ENCODE measurements around the gene SMAD6.

Gene SMAD6

DNA sequence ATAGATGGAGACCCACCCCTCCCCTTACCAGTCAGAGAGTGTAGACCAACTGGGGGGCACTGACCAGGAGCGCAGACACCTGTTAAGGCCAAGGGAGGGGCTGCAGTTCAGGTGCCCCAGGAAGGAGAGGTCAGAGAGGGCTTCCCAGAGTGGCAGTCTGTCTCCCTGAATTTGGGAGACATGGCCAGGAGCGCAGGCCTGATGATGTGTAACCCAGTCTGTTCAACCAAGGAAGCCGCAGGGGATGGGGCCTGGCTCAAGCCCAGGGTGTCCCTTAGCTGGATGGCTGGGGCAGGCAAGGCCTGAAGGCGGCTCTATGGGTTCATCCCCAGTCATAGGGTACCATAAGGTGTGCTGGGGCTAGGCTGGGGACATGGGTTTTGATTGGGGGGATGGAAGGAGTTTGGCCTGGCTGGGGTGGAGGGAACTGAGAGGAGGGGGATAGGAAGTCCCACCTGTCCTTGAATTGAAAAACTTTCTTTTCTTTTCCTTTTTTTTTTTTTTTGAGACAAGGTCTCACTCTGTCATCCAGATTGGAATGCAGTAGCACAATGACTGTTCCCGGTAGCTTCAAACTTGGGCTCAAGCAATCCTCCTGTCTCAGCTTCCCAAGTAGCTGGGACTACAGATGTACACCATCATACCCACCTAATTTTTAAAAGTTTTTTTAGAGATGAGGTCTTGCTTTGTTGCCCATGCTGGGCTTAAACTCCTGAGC lies 75.7 kb downstream of the SMAD6 start:
- Histone ChIP-seq H3K27ac (ENCODE audit: low read length) (no peak overlapping the region), H3K9me2 (replicated peaks; ENCODE audit: insufficient read depth, low read length) (no peaks in the 10 kb centered on the region), H3K4me1 (ENCODE audit: low read length) (no peaks in the 10 kb centered on the region), H3K9ac (ENCODE audit: low read length) (no peak overlapping the region), H3K9me3 (replicated peaks; ENCODE audit: insufficient read depth, low read length) (no peaks in the 10 kb centered on the region), H4K20me1 (ENCODE audit: insufficient read depth, low read length) (no peaks in the 10 kb centered on the region), H3F3A (ENCODE audit: insufficient read depth, low read length) (no peaks in the 10 kb centered on the region), H2AFZ (ENCODE audit: low read length) (no peak overlapping the region), H3K4me3 (ENCODE audit: low read length) (no peak overlapping the region), H3K79me2 (ENCODE audit: low read length) (no peaks in the 10 kb centered on the region), H3K36me3 (replicated peaks; ENCODE audit: insufficient read depth, low read length) (no peaks in the 10 kb centered on the region), H3K4me2 (ENCODE audit: low read depth, low read length) (no peak overlapping the region), H3K27me3 (replicated peaks; ENCODE audit: insufficient read depth, low read length) (no peaks in the 10 kb centered on the region)
- TF ChIP-seq EZH2 (optimal IDR thresholded peaks at IDR 0.05; ENCODE audit: low read depth, low read length) (no peak), EZH2phosphoT487 (IDR thresholded peaks at IDR 0.05; ENCODE audit: low read length) (no peak)
- TF ChIP-seq, protein P1, sequence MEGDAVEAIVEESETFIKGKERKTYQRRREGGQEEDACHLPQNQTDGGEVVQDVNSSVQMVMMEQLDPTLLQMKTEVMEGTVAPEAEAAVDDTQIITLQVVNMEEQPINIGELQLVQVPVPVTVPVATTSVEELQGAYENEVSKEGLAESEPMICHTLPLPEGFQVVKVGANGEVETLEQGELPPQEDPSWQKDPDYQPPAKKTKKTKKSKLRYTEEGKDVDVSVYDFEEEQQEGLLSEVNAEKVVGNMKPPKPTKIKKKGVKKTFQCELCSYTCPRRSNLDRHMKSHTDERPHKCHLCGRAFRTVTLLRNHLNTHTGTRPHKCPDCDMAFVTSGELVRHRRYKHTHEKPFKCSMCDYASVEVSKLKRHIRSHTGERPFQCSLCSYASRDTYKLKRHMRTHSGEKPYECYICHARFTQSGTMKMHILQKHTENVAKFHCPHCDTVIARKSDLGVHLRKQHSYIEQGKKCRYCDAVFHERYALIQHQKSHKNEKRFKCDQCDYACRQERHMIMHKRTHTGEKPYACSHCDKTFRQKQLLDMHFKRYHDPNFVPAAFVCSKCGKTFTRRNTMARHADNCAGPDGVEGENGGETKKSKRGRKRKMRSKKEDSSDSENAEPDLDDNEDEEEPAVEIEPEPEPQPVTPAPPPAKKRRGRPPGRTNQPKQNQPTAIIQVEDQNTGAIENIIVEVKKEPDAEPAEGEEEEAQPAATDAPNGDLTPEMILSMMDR (IDR thresholded peaks at IDR 0.05; ENCODE audit: low read length), result no peak
- DNase-seq, result no peak

DNA sequence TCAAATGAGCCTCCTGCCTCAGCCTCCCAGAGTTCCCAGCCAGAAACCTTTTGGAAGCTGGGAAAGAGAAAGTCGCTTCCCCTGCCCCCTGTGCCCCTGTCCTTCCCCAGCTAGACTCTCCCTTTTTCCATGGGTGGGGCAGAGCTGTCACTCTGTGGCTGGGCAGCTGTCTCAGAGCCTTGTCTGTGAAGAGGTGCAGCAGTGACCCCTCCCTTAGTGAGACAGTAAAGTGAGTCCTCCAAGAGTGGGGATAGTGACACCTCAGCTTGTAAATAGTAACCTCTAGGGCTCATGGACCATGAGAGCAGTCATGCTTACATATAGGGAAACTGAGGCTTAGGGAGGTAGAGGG lies 76.3 kb downstream of the SMAD6 start:
- H3F3A ChIP-seq (ENCODE audit: insufficient read depth, low read length), result no peaks in the 10 kb centered on the region
- H3K4me1 ChIP-seq (ENCODE audit: low read length), result no peaks in the 10 kb centered on the region
- no peaks in the 10 kb centered on the region for H3K9me3 ChIP-seq (replicated peaks; ENCODE audit: insufficient read depth, low read length)
- no peak overlapping the region for H3K9ac ChIP-seq (ENCODE audit: low read length)
- H3K36me3 ChIP-seq (replicated peaks; ENCODE audit: insufficient read depth, low read length), result no peaks in the 10 kb centered on the region
- no peaks in the 10 kb centered on the region for H3K9me2 ChIP-seq (replicated peaks; ENCODE audit: insufficient read depth, low read length)
- H3K4me2 ChIP-seq (ENCODE audit: low read depth, low read length), result no peak overlapping the region
- H4K20me1 ChIP-seq (ENCODE audit: insufficient read depth, low read length), result no peaks in the 10 kb centered on the region
- DNase-seq, result no peak
- TF ChIP-seq, protein P1 (IDR thresholded peaks at IDR 0.05; ENCODE audit: low read length), result no peak
- no peak for TF ChIP-seq EZH2phosphoT487 (IDR thresholded peaks at IDR 0.05; ENCODE audit: low read length)
- no peak for TF ChIP-seq EZH2 (optimal IDR thresholded peaks at IDR 0.05; ENCODE audit: low read depth, low read length)
- no peaks in the 10 kb centered on the region for H3K27me3 ChIP-seq (replicated peaks; ENCODE audit: insufficient read depth, low read length)
- H3K4me3 ChIP-seq (ENCODE audit: low read length), result no peak overlapping the region
- no peaks in the 10 kb centered on the region for H3K79me2 ChIP-seq (ENCODE audit: low read length)
- H3K27ac ChIP-seq (ENCODE audit: low read length), result no peak overlapping the region
- H2AFZ ChIP-seq (ENCODE audit: low read length), result no peak overlapping the region

DNA sequence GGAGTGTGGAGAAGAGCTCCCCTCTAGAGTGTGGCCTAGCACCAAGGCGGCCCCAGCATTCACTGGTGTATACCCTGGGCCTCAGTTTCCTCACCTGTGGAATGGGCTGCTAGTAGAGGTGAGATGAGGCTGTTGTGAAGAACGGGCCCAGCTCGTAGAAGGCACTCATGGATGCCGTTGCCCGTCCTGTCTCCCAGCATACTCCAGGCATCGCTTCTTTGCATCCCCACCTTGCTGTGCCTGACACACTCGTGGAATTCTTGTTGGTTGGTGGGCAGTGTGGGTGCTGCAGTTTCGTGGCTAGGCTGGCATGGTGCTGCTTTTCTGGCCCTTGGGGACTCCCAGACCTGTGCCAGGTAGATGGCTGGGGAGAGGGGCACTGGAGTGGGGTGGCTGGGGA lies 76.7 kb downstream of the SMAD6 start:
- Histone ChIP-seq H3K4me3 (ENCODE audit: low read length) (no peak overlapping the region), H3K9ac (ENCODE audit: low read length) (no peak overlapping the region), H3K27ac (ENCODE audit: low read length) (no peak overlapping the region)

More for the DNA sequence above, 76.7 kb downstream of the SMAD6 start:
- Histone ChIP-seq H3K79me2 (ENCODE audit: low read length) (no peaks in the 10 kb centered on the region), H3K36me3 (replicated peaks; ENCODE audit: insufficient read depth, low read length) (no peaks in the 10 kb centered on the region), H3F3A (ENCODE audit: insufficient read depth, low read length) (no peaks in the 10 kb centered on the region), H3K4me1 (ENCODE audit: low read length) (no peaks in the 10 kb centered on the region), H3K27me3 (replicated peaks; ENCODE audit: insufficient read depth, low read length) (no peaks in the 10 kb centered on the region), H3K9me3 (replicated peaks; ENCODE audit: insufficient read depth, low read length) (no peaks in the 10 kb centered on the region), H3K4me2 (ENCODE audit: low read depth, low read length) (no peak overlapping the region), H4K20me1 (ENCODE audit: insufficient read depth, low read length) (no peaks in the 10 kb centered on the region), H2AFZ (ENCODE audit: low read length) (no peak overlapping the region), H3K9me2 (replicated peaks; ENCODE audit: insufficient read depth, low read length) (no peaks in the 10 kb centered on the region)
- TF ChIP-seq EZH2phosphoT487 (IDR thresholded peaks at IDR 0.05; ENCODE audit: low read length) (no peak), EZH2 (optimal IDR thresholded peaks at IDR 0.05; ENCODE audit: low read depth, low read length) (no peak)
- TF ChIP-seq, protein P1 (IDR thresholded peaks at IDR 0.05; ENCODE audit: low read length), result no peak
- no peak for DNase-seq

All from MM.1S (cell line).